PC-3 (cell line): ENCODE results near the gene POLR2L. TPM values are rescaled to one million over a fixed set of nuclear protein-coding genes. Genes with fewer than 3 reads are reported as not detected.

Experiments
- ATAC-seq: fragments of 200-7000 bp; cut with Tn5 transposase; 2 replicates; pipeline ENCODE4 v1.9.1; 2020; ENCODE audit warnings: mild to moderate bottlenecking, moderate library complexity
- BruUV-seq: library from RNA; stranded (reverse); fragments of 400-500 nt; replicated peaks from 2 replicates; lab custom pipeline; 2021; lab: Mats Ljungman, UMichigan
- CTCF ChIA-PET: fragments of 300-600 bp; sonication (Branson Sonifier 250); formaldehyde crosslinking; loops from one replicate; lab custom pipeline; 2022; ENCODE audit warnings: antibody characterized with exemption; lab: Charles Lee
- POLR2A ChIA-PET: fragments of 300-600 bp; sonication (Branson Sonifier 250); formaldehyde crosslinking; loops from one replicate; lab custom pipeline; 2022; ENCODE audit warnings: antibody characterized with exemption; ENCODE audit not compliant: unreplicated experiment; lab: Charles Lee
- DNase-seq: peaks from one replicate; pipeline ENCODE4 v3.0.0-alpha.2; 2015
- H2AFZ ChIP-seq: fragments of 300-600 bp; sonication (generic); 2 replicates; pipeline ENCODE4 v1.6.0; 2016; ENCODE audit warnings: antibody characterized with exemption, low read length
- H3F3A ChIP-seq: fragments of 300-600 bp; sonication (generic); one replicate; pipeline ENCODE4 v1.6.0; 2017; ENCODE audit warnings: antibody characterized with exemption, low read length, control low read depth, mild to moderate bottlenecking; ENCODE audit not compliant: unreplicated experiment
- H3K27ac ChIP-seq: fragments of 300-600 bp; sonication (generic); 2 replicates; pipeline ENCODE4 v1.5.1; 2016; ENCODE audit warnings: mild to moderate bottlenecking, low read length
- H3K27me3 ChIP-seq: fragments of 300-600 bp; sonication (generic); 2 replicates; pipeline ENCODE4 v1.6.1; 2016; ENCODE audit warnings: low read length, mixed read lengths
- H3K36me3 ChIP-seq: fragments of 300-600 bp; sonication (generic); 2 replicates; pipeline ENCODE4 v1.6.1; 2016; ENCODE audit warnings: low read depth, mixed run types, low read length, mixed read lengths
- H3K4me1 ChIP-seq: fragments of 300-600 bp; sonication (generic); 2 replicates; pipeline ENCODE4 v1.5.1; 2016; ENCODE audit warnings: low read length; ENCODE audit not compliant: insufficient read depth
- H3K4me2 ChIP-seq: fragments of 300-600 bp; sonication (generic); 2 replicates; pipeline ENCODE4 v1.6.0; 2016; ENCODE audit warnings: low read length
- H3K4me3 ChIP-seq: fragments of 300-600 bp; sonication (generic); 2 replicates; pipeline ENCODE4 v1.5.1; 2016; ENCODE audit warnings: mild to moderate bottlenecking, low read length, mixed read lengths
- H3K79me2 ChIP-seq: fragments of 300-600 bp; sonication (generic); 2 replicates; pipeline ENCODE4 v1.6.1; 2017; ENCODE audit warnings: low read length, mixed read lengths
- H3K9ac ChIP-seq: fragments of 300-600 bp; sonication (generic); 2 replicates; pipeline ENCODE4 v1.6.0; 2016; ENCODE audit warnings: mild to moderate bottlenecking, low read length
- H3K9me2 ChIP-seq: fragments of 300-600 bp; sonication (generic); replicated peaks from 2 replicates; pipeline ENCODE4 v1.6.1; 2016; ENCODE audit warnings: mixed run types, low read length, mixed read lengths
- H3K9me3 ChIP-seq: fragments of 300-600 bp; sonication (generic); 2 replicates; pipeline ENCODE4 v1.6.1; 2016; ENCODE audit warnings: low read length, mixed read lengths
- H4K20me1 ChIP-seq: fragments of 300-600 bp; sonication (generic); 2 replicates; pipeline ENCODE4 v1.6.1; 2016; ENCODE audit warnings: low read length, mixed read lengths
- CTCF ChIP-seq: fragments of 300-600 bp; sonication (generic); conservative IDR thresholded peaks from 2 replicates; pipeline ENCODE4 v1.5.1; 2017; ENCODE audit warnings: antibody characterized with exemption, low read depth, mild to moderate bottlenecking, low read length
- EZH2 ChIP-seq: fragments of 300-600 bp; sonication (generic); IDR thresholded peaks from one replicate; pipeline ENCODE4 v1.6.1; 2017; ENCODE audit warnings: antibody characterized with exemption, mild to moderate bottlenecking, low read length; ENCODE audit not compliant: unreplicated experiment
- EZH2phosphoT487 ChIP-seq: fragments of 300-600 bp; sonication (generic); IDR thresholded peaks from 2 replicates; pipeline ENCODE4 v1.6.1; 2018; ENCODE audit warnings: mild to moderate bottlenecking, antibody characterized with exemption, low read length, borderline replicate concordance
- intact Hi-C: fragments of 100-400 bp; cut with micrococcal nuclease; formaldehyde crosslinking; loops from 2 replicates; pipeline ENCODE4 v1.9.0; 2023
- total RNA-seq: library from RNA; depleted of rRNA; stranded (reverse); fragments of >200 nt; gene quantifications from 2 replicates; pipeline ENCODE4 v1.2.3, GENCODE V29; 2014

The POLR2L gene
- total RNA-seq, 1 experiment from 2014 or later: 1,148 TPM

- H3K9ac ChIP-seq: peak within 1 kb of the TSS; percentile 84
- H3K9me3 ChIP-seq: no peaks in the 10 kb centered on the region
- no peaks in the 10 kb centered on the region for H3K27me3 ChIP-seq
- peak; percentile 53 for ATAC-seq
- H4K20me1 ChIP-seq: no peaks in the 10 kb centered on the region
- TF ChIP-seq CTCF: peak; percentile 65
- no peak for TF ChIP-seq EZH2phosphoT487
- intact Hi-C loops: no loop called here
- no peaks in the 10 kb centered on the region for H3K9me2 ChIP-seq
- no peaks in the 10 kb centered on the region; the same call in 1 of the 2 replicates for H3K36me3 ChIP-seq
- peak within 1 kb of the TSS; percentile 94 for H3K4me3 ChIP-seq
- peak within 1 kb of the TSS; percentile 48 for H3K27ac ChIP-seq
- H3K4me1 ChIP-seq: peaks cover 19% of the 10 kb centered on the region
- BruUV-seq: no TSS peak
- H3K4me2 ChIP-seq: peak within 1 kb of the TSS; percentile 98
- POLR2A ChIA-PET: interaction anchor here (0.6 kb wide), 1 partner anchor 238 kb away, joined by 3 read pairs; no protein-coding TSS in a partner anchor
- CTCF ChIA-PET: no interaction called here
- H3K79me2 ChIP-seq: peaks cover 24% of the 10 kb centered on the region
- peak within 1 kb of the TSS; percentile 92 for H2AFZ ChIP-seq
- peaks cover 4% of the 10 kb centered on the region for H3F3A ChIP-seq
- peak; percentile 84 for DNase-seq
Measured at GRCh38 chr11:798093-798713, 44.1 kb downstream of the POLR2L start, which contains the start of gene SLC25A22. SLC25A22 (minus strand) TSS chr11:798281; CDS start chr11:795006, 3,275 bp downstream.

- peak; percentile 34 for ATAC-seq
- H3K4me1 ChIP-seq: peaks cover 19% of the 10 kb centered on the region
- CTCF ChIA-PET: interaction anchor here (0.5 to 0.6 kb wide), 2 partner anchors 81 to 355 kb away, joined by 3 to 11 read pairs; no protein-coding TSS in a partner anchor
- H3K27ac ChIP-seq: peak overlapping the region; percentile 48
- peaks cover 4% of the 10 kb centered on the region for H3F3A ChIP-seq
- intact Hi-C loops: loop anchor here (2.0 kb wide), 1 partner anchor 23 kb away; no protein-coding TSS in a partner anchor
- TSS peak; percentile 30 for BruUV-seq
- H3K9me2 ChIP-seq: no peaks in the 10 kb centered on the region
- H3K79me2 ChIP-seq: peaks cover 24% of the 10 kb centered on the region
- H3K36me3 ChIP-seq: no peaks in the 10 kb centered on the region; the same call in 1 of the 2 replicates
- peak overlapping the region; percentile 98 for H3K4me2 ChIP-seq
- peak overlapping the region; percentile 92 for H2AFZ ChIP-seq
- no peak for TF ChIP-seq EZH2phosphoT487
- TF ChIP-seq EZH2: no peak
- no peak for TF ChIP-seq CTCF
- peak; percentile 55 for DNase-seq
- no peaks in the 10 kb centered on the region for H4K20me1 ChIP-seq
- no peaks in the 10 kb centered on the region for H3K9me3 ChIP-seq
- POLR2A ChIA-PET: no interaction called here
- H3K9ac ChIP-seq: peak overlapping the region; percentile 84
- peak overlapping the region; percentile 94 for H3K4me3 ChIP-seq
- no peaks in the 10 kb centered on the region for H3K27me3 ChIP-seq
Measured at GRCh38 chr11:797296-798092, 44.8 kb downstream of the POLR2L start.
